ENCODE results near the gene MPP7.

Gene MPP7

GRCh38 chr10:28269842-28270456, 32.9 kb downstream of the MPP7 start:
- Histone ChIP-seq H3K36me3 (ENCODE audit: control insufficient read depth, insufficient read depth, low read length) (no peaks in the 10 kb centered on the region), H3K4me1 (ENCODE audit: control insufficient read depth, insufficient read depth, low read length) (no peaks in the 10 kb centered on the region), H3K4me3 (ENCODE audit: low read depth, low read length) (no peak overlapping the region), H3K9ac (ENCODE audit: low read depth, low read length) (no peak overlapping the region), H3K27me3 (ENCODE audit: control insufficient read depth, insufficient read depth, low read length) (no peaks in the 10 kb centered on the region), H3K9me3 (ENCODE audit: control insufficient read depth, insufficient read depth, low read length) (no peaks in the 10 kb centered on the region), H3K27ac (ENCODE audit: low read depth, low read length) (no peak overlapping the region)

- Histone ChIP-seq H3K4me3 (ENCODE audit: low read depth, low read length) (no peak overlapping the region), H3K9me3 (ENCODE audit: control insufficient read depth, insufficient read depth, low read length) (no peaks in the 10 kb centered on the region), H3K9ac (ENCODE audit: low read depth, low read length) (no peak overlapping the region), H3K27me3 (ENCODE audit: control insufficient read depth, insufficient read depth, low read length) (no peaks in the 10 kb centered on the region), H3K4me1 (ENCODE audit: control insufficient read depth, insufficient read depth, low read length) (no peaks in the 10 kb centered on the region), H3K27ac (ENCODE audit: low read depth, low read length) (no peak overlapping the region), H3K36me3 (ENCODE audit: control insufficient read depth, insufficient read depth, low read length) (no peaks in the 10 kb centered on the region)
These were observed 36.2 kb downstream of the MPP7 start for GRCh38 chr10:28266449-28267224.

- no peaks in the 10 kb centered on the region for H3K27me3 ChIP-seq (ENCODE audit: control insufficient read depth, insufficient read depth, low read length)
- no peaks in the 10 kb centered on the region for H3K9me3 ChIP-seq (ENCODE audit: control insufficient read depth, insufficient read depth, low read length)
- no peak overlapping the region for H3K9ac ChIP-seq (ENCODE audit: low read depth, low read length)
- H3K36me3 ChIP-seq (ENCODE audit: control insufficient read depth, insufficient read depth, low read length) = no peaks in the 10 kb centered on the region
- H3K4me1 ChIP-seq (ENCODE audit: control insufficient read depth, insufficient read depth, low read length) = no peaks in the 10 kb centered on the region
- H3K4me3 ChIP-seq (ENCODE audit: low read depth, low read length) = no peak overlapping the region
- H3K27ac ChIP-seq (ENCODE audit: low read depth, low read length) = no peak overlapping the region
These were observed 39.6 kb downstream of the MPP7 start for GRCh38 chr10:28263136-28263857.

- no peak overlapping the region for H3K4me3 ChIP-seq (ENCODE audit: low read depth, low read length)
- H3K36me3 ChIP-seq (ENCODE audit: control insufficient read depth, insufficient read depth, low read length) = no peaks in the 10 kb centered on the region
- no peaks in the 10 kb centered on the region for H3K27me3 ChIP-seq (ENCODE audit: control insufficient read depth, insufficient read depth, low read length)
- no peaks in the 10 kb centered on the region for H3K9me3 ChIP-seq (ENCODE audit: control insufficient read depth, insufficient read depth, low read length)
- no peaks in the 10 kb centered on the region for H3K4me1 ChIP-seq (ENCODE audit: control insufficient read depth, insufficient read depth, low read length)
- no peak overlapping the region for H3K9ac ChIP-seq (ENCODE audit: low read depth, low read length)
- H3K27ac ChIP-seq (ENCODE audit: low read depth, low read length) = no peak overlapping the region
These were observed 46.1 kb downstream of the MPP7 start for GRCh38 chr10:28256776-28257175.

GRCh38 chr10:28254290-28254985, 48.4 kb downstream of the MPP7 start:
- H3K4me3 ChIP-seq (ENCODE audit: low read depth, low read length) = no peak overlapping the region
- no peaks in the 10 kb centered on the region for H3K36me3 ChIP-seq (ENCODE audit: control insufficient read depth, insufficient read depth, low read length)
- no peaks in the 10 kb centered on the region for H3K27me3 ChIP-seq (ENCODE audit: control insufficient read depth, insufficient read depth, low read length)
- H3K27ac ChIP-seq (ENCODE audit: low read depth, low read length) = no peak overlapping the region
- no peak overlapping the region for H3K9ac ChIP-seq (ENCODE audit: low read depth, low read length)
- H3K4me1 ChIP-seq (ENCODE audit: control insufficient read depth, insufficient read depth, low read length) = no peaks in the 10 kb centered on the region
- H3K9me3 ChIP-seq (ENCODE audit: control insufficient read depth, insufficient read depth, low read length) = no peaks in the 10 kb centered on the region

- no peaks in the 10 kb centered on the region for H3K9me3 ChIP-seq (ENCODE audit: control insufficient read depth, insufficient read depth, low read length)
- H3K27me3 ChIP-seq (ENCODE audit: control insufficient read depth, insufficient read depth, low read length) = no peaks in the 10 kb centered on the region
- H3K27ac ChIP-seq (ENCODE audit: low read depth, low read length) = no peak overlapping the region
- no peak overlapping the region for H3K9ac ChIP-seq (ENCODE audit: low read depth, low read length)
- no peaks in the 10 kb centered on the region for H3K36me3 ChIP-seq (ENCODE audit: control insufficient read depth, insufficient read depth, low read length)
- H3K4me3 ChIP-seq (ENCODE audit: low read depth, low read length) = no peak overlapping the region
- no peaks in the 10 kb centered on the region for H3K4me1 ChIP-seq (ENCODE audit: control insufficient read depth, insufficient read depth, low read length)
These were observed 49.6 kb downstream of the MPP7 start for GRCh38 chr10:28253169-28253785.

Measured in HUES48 (cell line).